ENCODE results near the gene LPAR3.
A peak's percentile ranks its signal among the peaks of the same experiment; 100 is the strongest.

LPAR3 gene

GRCh38 chr1:84773195-84773594 lies 119.8 kb downstream of the LPAR3 start:
- DNase-seq = no peak

- DNase-seq = peak; percentile 62
Observed at GRCh38 chr1:84772428-84772943, 120.5 kb downstream of the LPAR3 start.

GRCh38 chr1:84771895-84772294 lies 121.1 kb downstream of the LPAR3 start:
- DNase-seq = no peak

- no peak for DNase-seq
Observed at GRCh38 chr1:84770481-84770880, 122.5 kb downstream of the LPAR3 start.

GRCh38 chr1:84769636-84770035 lies 123.4 kb downstream of the LPAR3 start:
- DNase-seq = no peak

- no peak for DNase-seq
Observed at GRCh38 chr1:84768634-84769033, 124.4 kb downstream of the LPAR3 start.

GRCh38 chr1:84763912-84764680 lies 128.9 kb downstream of the LPAR3 start:
- DNase-seq = no peak

GRCh38 chr1:84762664-84763063 lies 130.3 kb downstream of the LPAR3 start:
- no peak for DNase-seq

All from central memory CD4-positive, alpha-beta T cell (primary cell).